GM08714 (cell line): Measurements from ENCODE around the gene USP3.
A peak's percentile ranks its signal among the peaks of the same experiment; 100 is the strongest.

Experiments used
- H3K4me3 ChIP-seq: fragments of 200-500 bp; sonication (Bioruptor generic); 2 replicates; pipeline ENCODE4 v1.5.1; 2014; ENCODE audit warnings: mild to moderate bottlenecking, low read length, inconsistent platforms
- ZNF274 ChIP-seq: IDR thresholded peaks from 2 replicates; pipeline ENCODE4 v1.6.1; 2012; ENCODE audit warnings: mild to moderate bottlenecking, low read depth, low read length

The USP3 gene

GRCh38 chr15:63600001-63600615 lies 95.7 kb downstream of the USP3 start:
- no peak for TF ChIP-seq ZNF274
- peak overlapping the region; percentile 52; the same call in 1 of the 2 replicates for H3K4me3 ChIP-seq

DNA sequence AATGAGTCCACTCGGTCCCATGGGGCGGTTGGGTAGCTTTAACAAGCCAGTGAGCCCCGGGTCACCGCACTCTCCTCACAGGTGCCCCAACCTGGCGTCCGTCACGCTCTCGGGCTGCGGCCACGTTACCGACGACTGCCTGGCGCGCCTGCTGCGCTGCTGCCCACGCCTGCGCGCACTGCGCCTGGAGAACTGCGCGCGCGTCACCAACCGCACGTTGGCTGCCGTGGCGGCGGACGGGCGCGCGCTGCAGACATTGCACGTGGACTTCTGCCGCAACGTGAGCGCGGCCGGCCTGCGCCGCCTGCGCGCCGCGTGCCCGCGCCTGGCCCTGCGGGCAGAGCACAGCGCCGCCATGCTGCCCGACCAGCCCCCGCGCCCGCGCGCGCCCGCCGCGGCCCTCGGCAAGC lies 96.2 kb downstream of the USP3 start:
- peak overlapping the region; percentile 68; the same call in 1 of the 2 replicates for H3K4me3 ChIP-seq
- TF ChIP-seq ZNF274, result no peak

DNA sequence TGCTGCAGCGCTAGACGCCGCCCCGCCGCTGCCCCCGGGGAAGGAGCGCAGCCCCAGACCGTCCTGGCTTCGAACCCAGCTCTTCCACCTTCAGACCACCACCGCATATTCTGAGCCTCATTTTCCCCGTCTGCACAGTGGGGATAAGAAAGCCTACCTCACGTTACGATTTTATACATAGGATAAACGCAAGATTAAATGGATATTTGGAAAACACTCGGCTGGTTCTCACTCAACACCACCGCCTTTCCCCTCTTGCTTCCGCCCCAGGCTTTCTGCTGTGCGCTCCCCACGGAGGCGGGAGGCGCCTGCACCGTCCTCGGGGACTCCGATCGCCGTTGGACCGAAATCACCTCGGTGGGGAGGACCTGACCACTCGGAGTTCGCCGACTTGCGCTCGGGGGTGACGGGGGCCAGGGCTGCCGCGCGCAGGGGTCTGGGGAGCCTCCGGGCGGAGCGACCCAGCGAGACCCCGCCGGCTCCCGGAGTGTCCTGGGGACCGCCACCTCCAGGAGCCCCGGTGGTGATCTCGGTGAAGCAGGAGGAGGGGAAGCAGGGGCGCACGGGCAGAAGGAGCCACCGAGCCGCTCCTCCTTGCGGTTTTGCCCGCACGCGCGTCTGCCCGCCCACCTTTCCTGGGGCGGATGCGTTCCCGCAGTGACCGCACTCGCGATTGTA lies 96.8 kb downstream of the USP3 start:
- H3K4me3 ChIP-seq, result peak overlapping the region; percentile 68
- TF ChIP-seq ZNF274, result no peak

DNA sequence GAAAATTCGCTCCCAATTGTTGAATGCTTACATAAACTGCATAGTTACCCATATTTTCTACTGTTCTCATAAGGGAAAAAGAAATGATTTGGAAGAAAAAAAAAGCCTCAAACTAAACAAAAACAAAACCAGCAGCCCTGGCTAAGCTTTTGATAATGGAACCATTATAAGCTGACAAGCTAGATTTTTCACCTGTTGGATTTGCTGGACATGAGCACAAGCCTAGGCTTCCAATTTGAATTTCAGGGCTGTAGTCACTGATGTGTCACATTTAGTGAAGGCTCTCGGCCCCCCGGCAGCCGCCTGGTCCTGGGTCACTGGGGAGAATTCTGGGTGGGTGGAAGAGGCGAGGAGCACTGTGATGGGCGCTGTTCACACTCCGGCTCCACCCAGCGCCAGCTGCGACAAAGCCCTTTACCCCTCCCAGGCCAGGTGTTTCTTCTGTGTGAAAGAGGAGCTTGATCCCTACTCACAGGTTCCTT lies 97.4 kb downstream of the USP3 start:
- TF ChIP-seq ZNF274, result no peak
- H3K4me3 ChIP-seq, result peak overlapping the region; percentile 68

GRCh38 chr15:63602595-63602994 lies 98.2 kb downstream of the USP3 start:
- TF ChIP-seq ZNF274, result no peak

DNA sequence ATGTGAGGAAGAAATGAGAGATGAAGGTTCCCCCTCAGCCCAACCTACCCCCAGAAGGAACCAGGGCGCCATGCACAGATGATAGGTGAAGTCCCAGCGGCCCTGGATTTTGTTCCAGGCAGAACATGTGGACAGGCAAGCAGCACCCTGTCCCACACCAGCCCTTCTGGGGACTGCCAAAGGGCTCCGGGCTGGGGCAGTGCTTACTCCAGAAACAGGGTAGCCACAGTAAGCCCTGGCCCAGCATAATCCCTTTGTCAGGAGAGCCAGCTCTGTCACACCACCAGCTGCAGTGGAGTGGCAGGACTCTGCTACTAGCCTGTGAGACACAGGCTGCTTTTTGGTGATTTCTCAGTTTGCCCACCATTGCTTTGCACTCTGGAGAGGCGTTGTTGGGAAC lies 99.1 kb downstream of the USP3 start:
- TF ChIP-seq ZNF274, result no peak

More at GRCh38 chr15:63602595-63602994, 98.2 kb downstream of the USP3 start:
- H3K4me3 ChIP-seq, result no peak overlapping the region

DNA sequence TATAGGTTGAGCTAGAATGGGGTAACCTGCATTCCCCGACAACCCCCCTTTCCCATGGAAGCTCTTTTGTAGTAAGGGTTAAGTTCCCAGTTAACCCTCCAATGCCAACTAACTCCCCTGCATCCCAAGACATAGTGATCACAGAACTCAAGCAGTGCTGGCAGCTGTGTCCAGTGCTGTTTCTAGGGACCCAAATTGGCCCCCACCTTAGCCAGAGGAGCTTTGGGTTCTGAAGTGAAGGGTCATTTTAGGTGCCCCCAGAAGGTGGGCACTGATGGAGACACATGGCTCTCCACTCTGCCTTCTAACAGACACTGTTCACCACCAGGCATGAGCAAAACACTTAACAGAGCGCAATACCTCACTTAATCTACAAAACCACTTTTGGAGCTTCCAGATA lies 99.9 kb downstream of the USP3 start:
- TF ChIP-seq ZNF274, result no peak

More for the DNA sequence above, 99.1 kb downstream of the USP3 start:
- H3K4me3 ChIP-seq, result no peak overlapping the region

DNA sequence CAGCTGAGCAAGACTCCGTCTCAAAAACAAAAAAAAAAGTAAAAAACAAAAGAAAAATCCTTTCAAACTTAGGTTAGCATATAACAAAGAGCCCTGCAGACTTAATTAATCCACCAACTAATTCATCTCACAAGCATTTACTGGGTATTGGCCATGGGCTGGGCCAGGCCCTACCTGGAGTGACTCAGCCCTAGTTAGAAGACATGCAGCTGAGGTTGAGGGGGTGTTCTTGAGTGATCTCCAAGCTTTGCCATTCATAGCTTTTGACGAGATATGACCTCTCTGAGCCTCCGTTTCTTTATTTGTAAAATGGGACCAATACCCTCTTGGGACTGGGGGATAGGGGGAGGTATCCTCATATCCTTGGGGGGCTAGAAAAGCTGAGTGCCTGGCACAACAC lies 100.6 kb downstream of the USP3 start:
- TF ChIP-seq ZNF274, result no peak
- H3K4me3 ChIP-seq, result no peak overlapping the region

More for the DNA sequence above, 99.9 kb downstream of the USP3 start:
- no peak overlapping the region for H3K4me3 ChIP-seq

DNA sequence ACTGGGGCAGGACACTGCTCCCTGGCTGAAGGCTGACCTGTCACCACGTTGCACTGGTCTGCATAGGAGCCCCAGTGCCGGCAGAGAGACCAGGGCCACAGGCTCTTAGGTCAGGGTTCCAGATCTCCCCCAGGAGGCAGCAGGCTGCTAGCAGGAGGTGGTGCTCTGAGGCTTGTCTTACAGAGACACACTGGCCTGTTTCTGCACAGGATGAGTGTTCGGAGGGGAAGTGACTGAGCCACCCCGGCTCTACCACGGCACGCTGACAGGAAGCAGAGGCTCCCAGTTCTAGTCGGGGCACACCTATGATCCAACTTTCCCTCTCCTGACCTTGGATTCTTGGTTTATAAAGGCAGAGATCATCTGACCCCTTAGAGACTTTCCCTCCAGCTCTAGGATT lies 101.4 kb downstream of the USP3 start:
- H3K4me3 ChIP-seq, result no peak overlapping the region
- no peak for TF ChIP-seq ZNF274

DNA sequence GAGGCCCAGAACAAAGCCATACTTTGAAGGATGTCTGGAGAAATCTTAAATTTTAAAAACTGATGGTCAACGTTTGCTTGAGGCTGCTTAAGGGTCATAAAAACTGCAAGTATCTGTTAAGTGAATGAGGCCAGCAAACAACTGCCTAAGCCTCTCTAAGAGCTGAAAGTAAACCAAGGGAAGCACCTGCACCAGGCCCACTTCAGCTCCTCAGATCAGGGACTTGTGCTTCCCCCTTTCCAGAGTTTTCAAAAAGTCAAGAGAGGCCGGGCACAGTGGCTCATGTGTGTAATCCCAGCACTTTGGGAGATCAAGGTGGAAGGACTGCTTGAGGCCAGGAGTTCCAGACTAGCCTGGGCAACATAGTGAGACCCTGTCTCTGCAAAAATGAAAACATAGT lies 101.9 kb downstream of the USP3 start:
- no peak for TF ChIP-seq ZNF274
- H3K4me3 ChIP-seq, result no peak overlapping the region

GRCh38 chr15:63608989-63609388 lies 104.6 kb downstream of the USP3 start:
- no peak for TF ChIP-seq ZNF274
- H3K4me3 ChIP-seq, result no peak overlapping the region

DNA sequence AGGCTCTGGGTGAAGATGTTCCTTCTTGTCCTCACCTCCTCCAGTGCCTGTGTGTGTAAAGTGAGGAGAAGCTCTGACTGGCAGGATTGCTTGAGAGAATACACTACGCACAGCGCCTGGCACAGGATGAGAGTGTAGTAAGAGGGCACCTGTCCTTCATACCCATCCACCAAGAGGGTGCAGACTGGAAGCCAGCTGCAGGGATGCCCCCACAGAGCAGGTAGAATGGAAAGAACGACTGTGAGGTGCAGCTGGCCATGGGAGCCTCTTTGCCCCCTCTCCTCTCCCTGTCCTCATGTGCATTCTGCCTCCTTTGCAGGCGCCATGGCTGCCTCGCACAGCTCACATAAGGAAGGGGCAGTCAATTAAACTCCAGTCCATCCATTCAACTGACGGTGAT lies 105.1 kb downstream of the USP3 start:
- H3K4me3 ChIP-seq, result no peak overlapping the region
- TF ChIP-seq ZNF274, result no peak

GRCh38 chr15:63610209-63610841 lies 105.9 kb downstream of the USP3 start:
- no peak for TF ChIP-seq ZNF274
- no peak overlapping the region for H3K4me3 ChIP-seq

GRCh38 chr15:63611177-63611576 lies 106.8 kb downstream of the USP3 start:
- TF ChIP-seq ZNF274, result no peak
- no peak overlapping the region for H3K4me3 ChIP-seq

GRCh38 chr15:63612300-63612699 lies 107.9 kb downstream of the USP3 start:
- no peak overlapping the region for H3K4me3 ChIP-seq
- TF ChIP-seq ZNF274, result no peak
